ENCODE results near the gene NUP35.
"Not testable (repeated sequence)": the region's sequence is repeated elsewhere in the genome, so short reads cannot be mapped to it uniquely, and the experiment has no call there.

The NUP35 gene

GRCh38 chr2:183153967-183154366 lies 29.7 kb downstream of the NUP35 start:
- H2BK15ac ChIP-seq (ENCODE audit: low read depth, poor library complexity, severe bottlenecking), result no peak overlapping the region
- no peak overlapping the region for H3K4me3 ChIP-seq (ENCODE audit: insufficient read depth in 1 of 2, low read depth in 1 of 2, low read length in 2 of 2)
- H4K8ac ChIP-seq (ENCODE audit: low read length), result no peak overlapping the region
- H2AK5ac ChIP-seq (ENCODE audit: low read length, severe bottlenecking), result no peak overlapping the region
- peaks cover 1% of the 10 kb centered on the region for H3K4me1 ChIP-seq (ENCODE audit: control insufficient read depth, insufficient read depth, low read depth, low read length)
- H3K4me2 ChIP-seq (ENCODE audit: low read length, poor library complexity, severe bottlenecking), result no peak overlapping the region
- no peak for DNase-seq
- no peak overlapping the region for H3K23ac ChIP-seq (ENCODE audit: low read length in 2 of 2)
- no peak overlapping the region for H3K18ac ChIP-seq (ENCODE audit: low read depth in 1 of 2, low read length in 2 of 2)
- no peak overlapping the region for H2BK12ac ChIP-seq (ENCODE audit: low read length in 2 of 2)
- H3K27ac ChIP-seq (ENCODE audit: low read length, poor library complexity, severe bottlenecking), result no peak overlapping the region
- no peak overlapping the region for H3K9ac ChIP-seq (ENCODE audit: low read length)
- peaks cover 7 to 15% of the 10 kb centered on the region in 2 experiments for H3K36me3 ChIP-seq (ENCODE audit: control insufficient read depth in 1 of 2, insufficient read depth in 2 of 2, low read depth in 1 of 2, low read length in 2 of 2)
- no peaks in the 10 kb centered on the region for H3K27me3 ChIP-seq (ENCODE audit: control insufficient read depth in 1 of 2, insufficient read depth in 1 of 2, low read length in 2 of 2)
- H2BK120ac ChIP-seq (ENCODE audit: low read depth, low read length), result no peak overlapping the region
- H3K9me3 ChIP-seq (ENCODE audit: control insufficient read depth, low read length), result no peaks in the 10 kb centered on the region
- H3K79me1 ChIP-seq (replicated peaks; ENCODE audit: low read length, poor library complexity, severe bottlenecking), result peaks cover 17% of the 10 kb centered on the region
- WGBS, result 97% methylated on average over 3 of the region's 3 CpGs
- H3K4ac ChIP-seq (ENCODE audit: low read depth in 1 of 2, low read length in 2 of 2), result no peak overlapping the region
- H2AFZ ChIP-seq (ENCODE audit: low read depth, low read length), result no peak overlapping the region
- H4K91ac ChIP-seq (ENCODE audit: low read length), result no peak overlapping the region
- H3K14ac ChIP-seq (ENCODE audit: low read length in 2 of 2), result no peak overlapping the region
- no peak overlapping the region for H2BK5ac ChIP-seq (ENCODE audit: low read depth, low read length, poor library complexity, severe bottlenecking)

GRCh38 chr2:183154772-183155171 lies 30.5 kb downstream of the NUP35 start:
- not testable (repeated sequence) for H2BK120ac ChIP-seq (ENCODE audit: low read depth, low read length); H2BK5ac ChIP-seq (ENCODE audit: low read depth, low read length, poor library complexity, severe bottlenecking); H4K8ac ChIP-seq (ENCODE audit: low read length); H3K27ac ChIP-seq (ENCODE audit: low read length, poor library complexity, severe bottlenecking); H2BK15ac ChIP-seq (ENCODE audit: low read depth, poor library complexity, severe bottlenecking); H3K23ac ChIP-seq (ENCODE audit: low read length in 2 of 2); H3K4ac ChIP-seq (ENCODE audit: low read depth in 1 of 2, low read length in 2 of 2); H2AK5ac ChIP-seq (ENCODE audit: low read length, severe bottlenecking); H4K91ac ChIP-seq (ENCODE audit: low read length); H3K14ac ChIP-seq (ENCODE audit: low read length in 2 of 2); H3K9ac ChIP-seq (ENCODE audit: low read length); DNase-seq; H3K18ac ChIP-seq (ENCODE audit: low read depth in 1 of 2, low read length in 2 of 2); H3K4me3 ChIP-seq (ENCODE audit: insufficient read depth in 1 of 2, low read depth in 1 of 2, low read length in 2 of 2); H3K4me2 ChIP-seq (ENCODE audit: low read length, poor library complexity, severe bottlenecking); H3K4me1 ChIP-seq (ENCODE audit: control insufficient read depth, insufficient read depth, low read depth, low read length); H2AFZ ChIP-seq (ENCODE audit: low read depth, low read length); H2BK12ac ChIP-seq (ENCODE audit: low read length in 2 of 2); H3K27me3 ChIP-seq (ENCODE audit: control insufficient read depth in 1 of 2, insufficient read depth in 1 of 2, low read length in 2 of 2); H3K9me3 ChIP-seq (ENCODE audit: control insufficient read depth, low read length)
- peaks cover 17% of the 10 kb centered on the region for H3K79me1 ChIP-seq (replicated peaks; ENCODE audit: low read length, poor library complexity, severe bottlenecking)
- WGBS, result 100% methylated on average over 1 of the region's 4 CpGs
- H3K36me3 ChIP-seq (ENCODE audit: control insufficient read depth in 1 of 2, insufficient read depth in 2 of 2, low read depth in 1 of 2, low read length in 2 of 2), result peaks cover 7 to 21% of the 10 kb centered on the region in 2 experiments

GRCh38 chr2:183157131-183157530 lies 32.9 kb downstream of the NUP35 start:
- H3K27me3 ChIP-seq (ENCODE audit: control insufficient read depth in 1 of 2, insufficient read depth in 1 of 2, low read length in 2 of 2), result no peaks in the 10 kb centered on the region
- no peak overlapping the region for H2AFZ ChIP-seq (ENCODE audit: low read depth, low read length)
- no peak overlapping the region for H2BK12ac ChIP-seq (ENCODE audit: low read length in 2 of 2)
- no peak overlapping the region for H3K27ac ChIP-seq (ENCODE audit: low read length, poor library complexity, severe bottlenecking)
- H2AK5ac ChIP-seq (ENCODE audit: low read length, severe bottlenecking), result no peak overlapping the region
- H4K8ac ChIP-seq (ENCODE audit: low read length), result no peak overlapping the region
- no peak overlapping the region for H3K4me2 ChIP-seq (ENCODE audit: low read length, poor library complexity, severe bottlenecking)
- no peak overlapping the region for H3K4ac ChIP-seq (ENCODE audit: low read depth in 1 of 2, low read length in 2 of 2)
- H2BK15ac ChIP-seq (ENCODE audit: low read depth, poor library complexity, severe bottlenecking), result no peak overlapping the region
- H3K18ac ChIP-seq (ENCODE audit: low read depth in 1 of 2, low read length in 2 of 2), result no peak overlapping the region
- H3K36me3 ChIP-seq (ENCODE audit: control insufficient read depth in 1 of 2, insufficient read depth in 2 of 2, low read depth in 1 of 2, low read length in 2 of 2), result peaks cover 7 to 33% of the 10 kb centered on the region in 2 experiments
- no peak overlapping the region for H2BK120ac ChIP-seq (ENCODE audit: low read depth, low read length)
- no peak overlapping the region for H2BK5ac ChIP-seq (ENCODE audit: low read depth, low read length, poor library complexity, severe bottlenecking)
- WGBS, result 77% methylated on average over 3 of the region's 4 CpGs
- H3K9me3 ChIP-seq (ENCODE audit: control insufficient read depth, low read length), result no peaks in the 10 kb centered on the region
- H3K79me1 ChIP-seq (replicated peaks; ENCODE audit: low read length, poor library complexity, severe bottlenecking), result peaks cover 10% of the 10 kb centered on the region
- no peak overlapping the region for H3K14ac ChIP-seq (ENCODE audit: low read length in 2 of 2)
- no peak overlapping the region for H3K9ac ChIP-seq (ENCODE audit: low read length)
- H3K4me3 ChIP-seq (ENCODE audit: insufficient read depth in 1 of 2, low read depth in 1 of 2, low read length in 2 of 2), result no peak overlapping the region
- no peak overlapping the region for H4K91ac ChIP-seq (ENCODE audit: low read length)
- no peak overlapping the region for H3K23ac ChIP-seq (ENCODE audit: low read length in 2 of 2)
- no peaks in the 10 kb centered on the region for H3K4me1 ChIP-seq (ENCODE audit: control insufficient read depth, insufficient read depth, low read depth, low read length)
- DNase-seq, result no peak

GRCh38 chr2:183162362-183162761 lies 38.1 kb downstream of the NUP35 start:
- H3K23ac ChIP-seq (ENCODE audit: low read length in 2 of 2), result no peak overlapping the region
- H3K4ac ChIP-seq (ENCODE audit: low read depth in 1 of 2, low read length in 2 of 2), result no peak overlapping the region
- WGBS, result 100% methylated on average over 3 of the region's 4 CpGs
- H3K9me3 ChIP-seq (ENCODE audit: control insufficient read depth, low read length), result peaks cover 4% of the 10 kb centered on the region
- H3K27me3 ChIP-seq (ENCODE audit: control insufficient read depth in 1 of 2, insufficient read depth in 1 of 2, low read length in 2 of 2), result no peaks in the 10 kb centered on the region
- no peak overlapping the region for H3K4me3 ChIP-seq (ENCODE audit: insufficient read depth in 1 of 2, low read depth in 1 of 2, low read length in 2 of 2)
- H3K27ac ChIP-seq (ENCODE audit: low read length, poor library complexity, severe bottlenecking), result no peak overlapping the region
- H3K9ac ChIP-seq (ENCODE audit: low read length), result no peak overlapping the region
- H3K36me3 ChIP-seq (ENCODE audit: control insufficient read depth in 1 of 2, insufficient read depth in 2 of 2, low read depth in 1 of 2, low read length in 2 of 2), result peaks cover 0 to 62% of the 10 kb centered on the region in 2 experiments
- no peak overlapping the region for H2AFZ ChIP-seq (ENCODE audit: low read depth, low read length)
- no peak overlapping the region for H2BK5ac ChIP-seq (ENCODE audit: low read depth, low read length, poor library complexity, severe bottlenecking)
- no peak overlapping the region for H2BK12ac ChIP-seq (ENCODE audit: low read length in 2 of 2)
- no peak overlapping the region for H3K4me2 ChIP-seq (ENCODE audit: low read length, poor library complexity, severe bottlenecking)
- no peak overlapping the region for H2BK120ac ChIP-seq (ENCODE audit: low read depth, low read length)
- no peak overlapping the region for H4K91ac ChIP-seq (ENCODE audit: low read length)
- no peak overlapping the region for H3K14ac ChIP-seq (ENCODE audit: low read length in 2 of 2)
- H4K8ac ChIP-seq (ENCODE audit: low read length), result no peak overlapping the region
- no peak for DNase-seq
- H2BK15ac ChIP-seq (ENCODE audit: low read depth, poor library complexity, severe bottlenecking), result no peak overlapping the region
- no peak overlapping the region for H2AK5ac ChIP-seq (ENCODE audit: low read length, severe bottlenecking)
- no peak overlapping the region for H3K18ac ChIP-seq (ENCODE audit: low read depth in 1 of 2, low read length in 2 of 2)
- H3K79me1 ChIP-seq (replicated peaks; ENCODE audit: low read length, poor library complexity, severe bottlenecking), result peaks cover 7% of the 10 kb centered on the region
- H3K4me1 ChIP-seq (ENCODE audit: control insufficient read depth, insufficient read depth, low read depth, low read length), result peaks cover 6% of the 10 kb centered on the region
